SH-SY5Y (cell line): ENCODE data around the gene HBE1.

Experiments
- GATA2 ChIP-seq: IDR thresholded peaks from 2 replicates; pipeline ENCODE4 v1.6.1; 2011; ENCODE audit warnings: mild to moderate bottlenecking, low read depth, low read length
- GATA3 ChIP-seq: IDR thresholded peaks from 2 replicates; pipeline ENCODE4 v1.6.1; 2011; ENCODE audit warnings: low read depth, mild to moderate bottlenecking, low read length, moderate library complexity

GRCh38 chr11:5227681-5228080 lies 42.1 kb downstream of the HBE1 start:
- TF ChIP-seq GATA2 (no peak), GATA3 (no peak)
